ENCODE measurements around the gene HSPA5.

HSPA5 gene

GRCh38 chr9:125189361-125190289 lies 51.5 kb downstream of the HSPA5 start, which contains the start of gene PPP6C:
TSS of gene PPP6C (minus strand) at chr9:125189803. CDS start at chr9:125189718, 85 bp downstream.
- peak; percentile 97 for DNase-seq

GRCh38 chr9:125189011-125189360 lies 52.2 kb downstream of the HSPA5 start:
- peak; percentile 21 to 39 for DNase-seq

All from CD4-positive, alpha-beta T cell treated with Interferon alpha-2 for 1 hour (primary cell).